Adrenal gland (tissue), 5 donors: ENCODE results near the gene ATXN1L.

ENCODE experiments used
- CTCF ChIP-seq, 6 experiments: fragments of 450-650 bp in 4 of 6; fragments of 200-600 bp in 2 of 6; sonication (generic) in 1 of 6; IDR thresholded peaks; 1 replicate in 5 of 6; 2 replicates in 1 of 6; pipeline versions ENCODE4 v1.5.1 to v1.8.0; 2016 to 2021; ENCODE audit warnings: antibody characterized with exemption in 6 of 6, mild to moderate bottlenecking in 2 of 6, moderate library complexity in 1 of 6
- POLR2A ChIP-seq, 2 donors: fragments of 450-650 bp; IDR thresholded peaks; one replicate each; pipeline ENCODE4 v1.6.1; 2017; ENCODE audit warnings: antibody characterized with exemption in 2 of 2, mild to moderate bottlenecking in 2 of 2, moderate library complexity in 1 of 2
- donor health status: DM: no; HTN: no; CAD: no.

- TF ChIP-seq CTCF (IDR thresholded peaks at IDR 0.05) (peak in 1 of 6 experiments; percentile 16), POLR2A (IDR thresholded peaks at IDR 0.05) (peak; percentile 73 to 76)
Observed at GRCh38 chr16:71808593-71809459, 37.0 kb upstream of the ATXN1L start, which contains the start of gene AP1G1.
